Spinal cord (tissue), 10 donors: Measurements from ENCODE around the gene POLDIP3. TPM values are rescaled to one million over a fixed set of nuclear protein-coding genes. Genes with fewer than 3 reads are reported as not detected.

Source experiments
- DNase-seq, 6 donors: peaks; one replicate each; pipeline versions ENCODE4 v3.0.0 to v3.0.0-alpha.2; 2013 to 2015; ENCODE audit warnings: low spot score in 6 of 6, low read depth in 4 of 6
- H3K27ac ChIP-seq: one replicate; pipeline ENCODE4 v1.5.1; 2013; ENCODE audit warnings: low read depth, low read length, control low read depth
- H3K27me3 ChIP-seq: one replicate; pipeline ENCODE4 v1.6.1; 2013; ENCODE audit warnings: low read length; ENCODE audit not compliant: control insufficient read depth, insufficient read depth
- H3K36me3 ChIP-seq: one replicate; pipeline ENCODE4 v1.6.1; 2013; ENCODE audit warnings: low read length; ENCODE audit not compliant: control insufficient read depth, insufficient read depth
- H3K4me1 ChIP-seq: one replicate; pipeline ENCODE4 v1.6.1; 2013; ENCODE audit warnings: low read length; ENCODE audit not compliant: control insufficient read depth, insufficient read depth
- H3K4me3 ChIP-seq: one replicate; pipeline ENCODE4 v1.5.1; 2013; ENCODE audit warnings: low read depth, low read length, control low read depth
- H3K9me3 ChIP-seq: one replicate; pipeline ENCODE4 v1.6.1; 2013; ENCODE audit warnings: low read length; ENCODE audit not compliant: control insufficient read depth, insufficient read depth
- WGBS: methylation state at CpG from one replicate; pipeline ENCODE4 v1.1.5; 2013; ENCODE audit warnings: missing lambda C conversion rate; ENCODE audit not compliant: insufficient coverage; 5-methylcytosine and 5-hydroxymethylcytosine counted together
- polyA plus RNA-seq, 2 donors: library from polyadenylated mRNA; unstranded; fragments of 120-200 nt; gene quantifications; one replicate each; pipeline ENCODE4 v1.2.1, GENCODE V29; 2013; ENCODE audit not compliant: insufficient read length in 2 of 2
- total RNA-seq, 2 donors: library from RNA; depleted of rRNA in 1 of 2; stranded (reverse); fragments of 120-200 nt in 1 of 2; fragments of >200 nt in 1 of 2; gene quantifications; one replicate each; pipeline versions ENCODE4 v1.2.3 to v1.2.4, GENCODE V29; 2013 to 2014
- donor health status: healthy.

The POLDIP3 gene
- total and polyA plus RNA-seq, 4 donors: 29.2 to 92.6 (median 72.9) TPM

GRCh38 chr22:42648368-42649245 is 33.9 kb upstream of the POLDIP3 start:
- H3K27me3 ChIP-seq: no peaks in the 10 kb centered on the region
- peaks cover 59% of the 10 kb centered on the region for H3K4me1 ChIP-seq
- no peaks in the 10 kb centered on the region for H3K9me3 ChIP-seq
- H3K27ac ChIP-seq: peak overlapping the region; percentile 47
- H3K4me3 ChIP-seq: peak overlapping the region; percentile 61
- H3K36me3 ChIP-seq: peaks cover 35% of the 10 kb centered on the region
- 2% methylated on average over 48 of the region's 49 CpGs for WGBS
- peak in 3 of 6 donors; percentile 24 to 69 (median 64) for DNase-seq

- no peak overlapping the region for H3K27ac ChIP-seq
These were observed 33.3 kb upstream of the POLDIP3 start for GRCh38 chr22:42648017-42648367.

GRCh38 chr22:42646569-42647525 is 32.2 kb upstream of the POLDIP3 start:
- H3K36me3 ChIP-seq: peaks cover 38% of the 10 kb centered on the region
- H3K27ac ChIP-seq: no peak overlapping the region
- peaks cover 67% of the 10 kb centered on the region for H3K4me1 ChIP-seq
- 78% methylated on average over 10 of the region's 16 CpGs for WGBS
- H3K4me3 ChIP-seq: no peak overlapping the region
- no peaks in the 10 kb centered on the region for H3K27me3 ChIP-seq
- peak in 1 of 6 donors; percentile 38 for DNase-seq
- no peaks in the 10 kb centered on the region for H3K9me3 ChIP-seq

More at GRCh38 chr22:42648017-42648367, 33.3 kb upstream of the POLDIP3 start:
- Histone ChIP-seq H3K4me1 (peaks cover 65% of the 10 kb centered on the region), H3K9me3 (no peaks in the 10 kb centered on the region), H3K36me3 (peaks cover 38% of the 10 kb centered on the region), H3K27me3 (no peaks in the 10 kb centered on the region), H3K4me3 (peak overlapping the region; percentile 61)
- no peak for DNase-seq
- whole genome bisulfite sequencing: 71% methylated on average over 1 of the region's 4 CpGs

- H3K36me3 ChIP-seq: peaks cover 38% of the 10 kb centered on the region
- 80% methylated on average over 12 of the region's 13 CpGs for WGBS
- H3K9me3 ChIP-seq: no peaks in the 10 kb centered on the region
- peaks cover 67% of the 10 kb centered on the region for H3K4me1 ChIP-seq
- DNase-seq: no peak
- no peak overlapping the region for H3K27ac ChIP-seq
- no peaks in the 10 kb centered on the region for H3K27me3 ChIP-seq
- no peak overlapping the region for H3K4me3 ChIP-seq
These were observed 31.4 kb upstream of the POLDIP3 start for GRCh38 chr22:42645938-42646568.

- DNase-seq: no peak
- H3K27ac ChIP-seq: peak overlapping the region; percentile 71
- 70% methylated on average over 17 of the region's 19 CpGs for WGBS
These were observed 30.8 kb upstream of the POLDIP3 start for GRCh38 chr22:42645341-42645937.

GRCh38 chr22:42644422-42645340 is 30.0 kb upstream of the POLDIP3 start:
- 45% methylated on average over 8 of the region's 22 CpGs for WGBS
- peak in 1 of 6 donors; percentile 54 for DNase-seq
- Histone ChIP-seq H3K27me3 (no peaks in the 10 kb centered on the region), H3K9me3 (no peaks in the 10 kb centered on the region), H3K27ac (peak overlapping the region; percentile 71), H3K4me3 (no peak overlapping the region), H3K36me3 (peaks cover 38% of the 10 kb centered on the region), H3K4me1 (peaks cover 62% of the 10 kb centered on the region)

More at GRCh38 chr22:42645341-42645937, 30.8 kb upstream of the POLDIP3 start:
- no peaks in the 10 kb centered on the region for H3K9me3 ChIP-seq
- H3K4me1 ChIP-seq: peaks cover 67% of the 10 kb centered on the region
- H3K27me3 ChIP-seq: no peaks in the 10 kb centered on the region
- no peak overlapping the region for H3K4me3 ChIP-seq
- peaks cover 38% of the 10 kb centered on the region for H3K36me3 ChIP-seq

- Histone ChIP-seq H3K9me3 (no peaks in the 10 kb centered on the region), H3K36me3 (peaks cover 38% of the 10 kb centered on the region), H3K4me3 (no peak overlapping the region), H3K27ac (peak overlapping the region; percentile 71), H3K4me1 (peaks cover 59% of the 10 kb centered on the region), H3K27me3 (no peaks in the 10 kb centered on the region)
- no peak for DNase-seq
- 91% methylated on average over 7 of the region's 14 CpGs for WGBS
These were observed 29.1 kb upstream of the POLDIP3 start for GRCh38 chr22:42643634-42644421.
